ENCODE results near the gene TSC22D4.
"Not testable (repeated sequence)": the region's sequence is repeated elsewhere in the genome, so short reads cannot be mapped to it uniquely, and the experiment has no call there.

TSC22D4 gene

GRCh38 chr7:100510437-100511239 lies 31.6 kb upstream of the TSC22D4 start:
- Mint-ChIP-seq H3K27ac (ENCODE audit: low read depth) (no peak overlapping the region), H3K36me3 (ENCODE audit: insufficient read depth) (no peaks in the 10 kb centered on the region), H3K4me3 (no peak overlapping the region), H3K27me3 (no peaks in the 10 kb centered on the region), H3K4me1 (peaks cover 11% of the 10 kb centered on the region), H3K9me3 (no peaks in the 10 kb centered on the region)
- ATAC-seq (replicated peaks; ENCODE audit: extremely low read depth, poor library complexity, severe bottlenecking) = no peak
- no peak for DNase-seq (ENCODE audit: low spot score in 2 of 2)

DNA sequence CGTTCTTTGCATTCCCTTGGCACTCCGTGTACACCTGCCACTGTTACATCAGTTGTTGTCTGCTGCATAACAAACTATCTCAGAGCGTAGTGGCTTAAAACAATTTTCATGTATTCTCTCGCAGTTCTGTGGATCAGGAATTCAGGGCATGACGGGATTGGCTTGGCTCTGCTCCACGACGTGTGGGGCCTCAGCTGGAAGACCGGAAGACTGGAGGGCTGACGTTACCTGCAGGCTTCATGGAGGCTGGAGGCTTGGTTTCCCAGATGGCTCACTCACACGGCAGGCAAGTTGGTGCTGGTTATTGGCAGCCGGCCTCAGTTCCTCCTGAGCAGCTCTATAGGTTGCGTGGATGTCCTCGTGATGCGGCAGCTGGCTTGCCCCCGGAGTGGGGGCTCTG lies 30.2 kb upstream of the TSC22D4 start:
- DNase-seq (ENCODE audit: low spot score in 2 of 2) (no peak), ATAC-seq (replicated peaks; ENCODE audit: extremely low read depth, poor library complexity, severe bottlenecking) (no peak)
- Mint-ChIP-seq H3K4me1 (peaks cover 5% of the 10 kb centered on the region), H3K36me3 (ENCODE audit: insufficient read depth) (no peaks in the 10 kb centered on the region), H3K9me3 (no peaks in the 10 kb centered on the region), H3K27me3 (no peaks in the 10 kb centered on the region), H3K27ac (ENCODE audit: low read depth) (no peak overlapping the region), H3K4me3 (no peak overlapping the region)

GRCh38 chr7:100506356-100506923 lies 27.4 kb upstream of the TSC22D4 start:
- H3K36me3 Mint-ChIP-seq (ENCODE audit: insufficient read depth) = no peaks in the 10 kb centered on the region
- no peak for ATAC-seq (replicated peaks; ENCODE audit: extremely low read depth, poor library complexity, severe bottlenecking)
- H3K4me3 Mint-ChIP-seq = no peak overlapping the region
- H3K27me3 Mint-ChIP-seq = no peaks in the 10 kb centered on the region
- no peak for DNase-seq (ENCODE audit: low spot score in 2 of 2)
- H3K9me3 Mint-ChIP-seq = no peaks in the 10 kb centered on the region
- no peak overlapping the region for H3K27ac Mint-ChIP-seq (ENCODE audit: low read depth)
- no peaks in the 10 kb centered on the region for H3K4me1 Mint-ChIP-seq

DNA sequence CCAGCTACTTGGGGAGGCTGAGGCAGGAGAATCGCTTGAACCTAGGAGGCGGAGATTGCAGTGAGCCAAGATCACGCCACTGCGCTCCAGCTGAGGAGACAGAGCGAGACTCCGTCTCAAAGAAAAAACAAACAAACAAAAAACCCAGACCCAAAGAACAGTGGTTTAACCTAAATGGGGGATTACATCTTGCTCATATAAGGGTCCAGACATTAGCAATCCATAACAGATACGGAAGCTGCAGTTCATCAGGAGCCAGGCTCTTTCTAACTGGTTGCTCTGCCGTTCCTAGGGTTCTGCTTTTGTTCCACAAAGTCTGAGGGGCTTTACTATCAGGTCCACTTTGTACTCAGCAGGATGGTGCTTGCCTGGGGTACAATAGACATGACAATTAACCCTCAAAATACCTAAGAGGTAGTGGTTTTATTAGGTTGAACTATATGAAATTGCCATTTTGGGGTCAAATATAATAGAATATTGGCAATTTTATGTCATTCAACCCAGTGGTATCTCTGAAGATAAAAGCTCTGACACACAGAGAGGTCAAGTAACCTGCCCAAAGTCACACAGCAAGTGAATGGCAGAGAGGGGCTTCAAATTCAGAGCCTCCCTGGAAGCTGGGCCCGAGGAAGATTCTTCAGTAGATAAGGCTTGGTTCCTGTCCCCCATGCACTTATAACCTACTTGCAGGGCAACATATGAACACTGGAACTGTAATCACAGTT lies 26.0 kb upstream of the TSC22D4 start:
- H3K36me3 Mint-ChIP-seq (ENCODE audit: insufficient read depth) = no peaks in the 10 kb centered on the region

DNA sequence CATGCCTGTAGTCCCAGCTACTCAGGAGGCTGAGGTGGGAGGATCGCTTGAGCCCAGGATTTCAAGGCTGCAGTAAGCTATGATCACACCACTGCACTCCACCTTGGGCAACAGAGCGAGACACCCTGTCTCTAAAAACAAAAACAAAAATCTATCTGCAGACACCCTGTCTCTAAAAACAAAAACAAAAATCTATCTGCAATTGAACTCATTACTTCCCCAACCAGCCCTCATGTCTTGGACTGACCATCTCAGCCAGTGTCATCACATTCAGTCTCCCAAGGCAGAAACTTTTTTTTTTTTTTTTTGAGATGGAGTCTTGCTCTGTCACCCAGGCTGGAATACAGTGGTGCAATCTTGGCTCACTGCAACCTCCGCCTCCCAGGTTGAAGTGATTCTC lies 25.0 kb upstream of the TSC22D4 start:
- not testable (repeated sequence) for H3K4me3 Mint-ChIP-seq; H3K4me1 Mint-ChIP-seq; DNase-seq (ENCODE audit: low spot score in 2 of 2); H3K27ac Mint-ChIP-seq (ENCODE audit: low read depth); ATAC-seq (replicated peaks; ENCODE audit: extremely low read depth, poor library complexity, severe bottlenecking); H3K36me3 Mint-ChIP-seq (ENCODE audit: insufficient read depth); H3K27me3 Mint-ChIP-seq; H3K9me3 Mint-ChIP-seq

More for the DNA sequence above, 26.0 kb upstream of the TSC22D4 start:
- DNase-seq (ENCODE audit: low spot score in 2 of 2) (no peak), ATAC-seq (replicated peaks; ENCODE audit: extremely low read depth, poor library complexity, severe bottlenecking) (no peak)
- Mint-ChIP-seq H3K9me3 (no peaks in the 10 kb centered on the region), H3K27ac (ENCODE audit: low read depth) (no peak overlapping the region), H3K4me1 (no peaks in the 10 kb centered on the region), H3K4me3 (no peak overlapping the region), H3K27me3 (no peaks in the 10 kb centered on the region)

GRCh38 chr7:100500743-100501142 lies 21.7 kb upstream of the TSC22D4 start:
- ATAC-seq (replicated peaks; ENCODE audit: extremely low read depth, poor library complexity, severe bottlenecking); H3K9me3 Mint-ChIP-seq; H3K36me3 Mint-ChIP-seq (ENCODE audit: insufficient read depth); H3K4me1 Mint-ChIP-seq; H3K27me3 Mint-ChIP-seq; H3K27ac Mint-ChIP-seq (ENCODE audit: low read depth); DNase-seq (ENCODE audit: low spot score in 2 of 2); H3K4me3 Mint-ChIP-seq: not testable (repeated sequence)

- H3K9me3 Mint-ChIP-seq = no peaks in the 10 kb centered on the region
- peaks cover 11% of the 10 kb centered on the region for H3K4me1 Mint-ChIP-seq
- peaks cover 4% of the 10 kb centered on the region for H3K36me3 Mint-ChIP-seq (ENCODE audit: insufficient read depth)
- H3K27ac Mint-ChIP-seq (ENCODE audit: low read depth) = no peak overlapping the region
- H3K4me3 Mint-ChIP-seq = no peak overlapping the region
- peaks cover 11% of the 10 kb centered on the region for H3K27me3 Mint-ChIP-seq
- no peak for ATAC-seq (replicated peaks; ENCODE audit: extremely low read depth, poor library complexity, severe bottlenecking)
- no peak for DNase-seq (ENCODE audit: low spot score in 2 of 2)
Observed at GRCh38 chr7:100496509-100496908, 17.5 kb upstream of the TSC22D4 start.

DNA sequence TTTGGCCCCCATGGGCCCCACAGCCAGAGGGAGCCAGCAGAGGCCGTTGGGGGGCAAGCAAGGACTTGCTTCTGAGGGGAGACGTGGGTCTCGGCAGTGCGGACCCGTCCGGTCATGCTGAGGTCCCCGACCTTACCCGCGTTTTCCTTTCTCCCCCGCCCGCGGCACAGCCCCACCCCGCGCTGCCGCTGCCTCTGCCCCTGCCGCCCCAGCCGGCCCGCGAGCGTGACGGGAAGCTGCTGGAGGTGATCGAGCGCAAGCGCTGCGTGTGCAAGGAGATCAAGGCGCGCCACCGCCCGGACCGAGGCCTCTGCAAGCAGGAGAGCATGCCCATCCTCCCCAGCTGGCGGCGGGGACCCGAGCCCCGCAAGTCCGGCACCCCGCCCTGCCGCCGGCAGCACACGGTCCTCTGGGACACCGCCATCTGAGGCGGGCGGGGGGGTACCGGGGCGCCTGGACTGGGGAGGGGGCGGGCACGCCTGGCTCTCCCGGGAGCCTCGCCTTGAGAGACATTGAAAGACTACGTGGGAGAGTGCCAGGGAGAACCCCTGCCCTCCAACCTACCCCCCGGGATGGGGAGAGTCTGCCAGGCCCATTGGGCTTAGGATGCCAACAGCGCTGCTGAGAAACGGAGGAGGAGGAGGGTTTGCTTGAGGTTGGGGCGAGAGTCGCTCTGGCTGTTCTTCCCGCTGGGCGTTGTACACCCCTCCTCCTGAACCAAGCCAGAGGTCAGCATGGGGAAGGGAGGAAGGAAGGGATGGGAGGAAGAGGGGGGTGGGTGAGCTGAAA lies 14.7 kb upstream of the TSC22D4 start:
- H3K27me3 Mint-ChIP-seq = peaks cover 11% of the 10 kb centered on the region
- peaks cover 11% of the 10 kb centered on the region for H3K4me1 Mint-ChIP-seq
- no peak for DNase-seq (ENCODE audit: low spot score in 2 of 2)
- peaks cover 6% of the 10 kb centered on the region for H3K36me3 Mint-ChIP-seq (ENCODE audit: insufficient read depth)
- H3K9me3 Mint-ChIP-seq = no peaks in the 10 kb centered on the region
- peak overlapping the region; percentile 71 for H3K4me3 Mint-ChIP-seq
- ATAC-seq (replicated peaks; ENCODE audit: extremely low read depth, poor library complexity, severe bottlenecking) = peak; percentile 71
- no peak overlapping the region for H3K27ac Mint-ChIP-seq (ENCODE audit: low read depth)

- H3K9me3 Mint-ChIP-seq = no peaks in the 10 kb centered on the region
- ATAC-seq (replicated peaks; ENCODE audit: extremely low read depth, poor library complexity, severe bottlenecking) (no peak), DNase-seq (ENCODE audit: low spot score in 2 of 2) (no peak)
- peaks cover 6% of the 10 kb centered on the region for H3K36me3 Mint-ChIP-seq (ENCODE audit: insufficient read depth)
- peaks cover 11% of the 10 kb centered on the region for H3K27me3 Mint-ChIP-seq
- peak overlapping the region; percentile 71 for H3K4me3 Mint-ChIP-seq
- H3K27ac Mint-ChIP-seq (ENCODE audit: low read depth) = no peak overlapping the region
- peaks cover 11% of the 10 kb centered on the region for H3K4me1 Mint-ChIP-seq
Observed at GRCh38 chr7:100492738-100493475, 13.9 kb upstream of the TSC22D4 start.

- Mint-ChIP-seq H3K4me3 (no peak overlapping the region), H3K27me3 (peaks cover 11% of the 10 kb centered on the region), H3K4me1 (peaks cover 11% of the 10 kb centered on the region), H3K9me3 (no peaks in the 10 kb centered on the region), H3K36me3 (ENCODE audit: insufficient read depth) (peaks cover 6% of the 10 kb centered on the region), H3K27ac (ENCODE audit: low read depth) (no peak overlapping the region)
- DNase-seq (ENCODE audit: low spot score in 2 of 2) (no peak), ATAC-seq (replicated peaks; ENCODE audit: extremely low read depth, poor library complexity, severe bottlenecking) (no peak)
Observed at GRCh38 chr7:100491192-100491578, 12.2 kb upstream of the TSC22D4 start.

- ATAC-seq (replicated peaks; ENCODE audit: extremely low read depth, poor library complexity, severe bottlenecking) (no peak), DNase-seq (ENCODE audit: low spot score in 2 of 2) (no peak)
- Mint-ChIP-seq H3K9me3 (no peaks in the 10 kb centered on the region), H3K27me3 (peaks cover 11% of the 10 kb centered on the region), H3K4me1 (peaks cover 11% of the 10 kb centered on the region), H3K36me3 (ENCODE audit: insufficient read depth) (peaks cover 6% of the 10 kb centered on the region), H3K27ac (ENCODE audit: low read depth) (no peak overlapping the region), H3K4me3 (no peak overlapping the region)
Observed at GRCh38 chr7:100490483-100491191, 11.6 kb upstream of the TSC22D4 start.

All from central memory CD8-positive, alpha-beta T cell (primary cell).